ENCODE results near the gene NEK6.
"Not testable (repeated sequence)": the region's sequence is repeated elsewhere in the genome, so short reads cannot be mapped to it uniquely, and the experiment has no call there.

Gene NEK6

GRCh38 chr9:124228516-124228915 is 29.2 kb upstream of the NEK6 start:
- Histone ChIP-seq H3K4me1 (ENCODE audit: control insufficient read depth, insufficient read depth, low read length) (no peaks in the 10 kb centered on the region), H3K9me3 (ENCODE audit: control insufficient read depth, insufficient read depth, low read length) (no peaks in the 10 kb centered on the region), H3K4me3 (ENCODE audit: low read length) (no peak overlapping the region), H3K36me3 (ENCODE audit: control insufficient read depth, insufficient read depth, low read length) (no peaks in the 10 kb centered on the region), H3K27me3 (ENCODE audit: control insufficient read depth, insufficient read depth, low read length) (no peaks in the 10 kb centered on the region), H3K27ac (ENCODE audit: low read length) (no peak overlapping the region)
- no peak for DNase-seq (ENCODE audit: low read depth, low spot score)
- WGBS (ENCODE audit: insufficient coverage, insufficient read length): no CpG with 5 or more reads among the region's 2 CpGs

- Histone ChIP-seq H3K27ac (ENCODE audit: low read length) (no peak overlapping the region), H3K4me1 (ENCODE audit: control insufficient read depth, insufficient read depth, low read length) (no peaks in the 10 kb centered on the region), H3K9me3 (ENCODE audit: control insufficient read depth, insufficient read depth, low read length) (no peaks in the 10 kb centered on the region), H3K36me3 (ENCODE audit: control insufficient read depth, insufficient read depth, low read length) (no peaks in the 10 kb centered on the region), H3K4me3 (ENCODE audit: low read length) (no peak overlapping the region), H3K27me3 (ENCODE audit: control insufficient read depth, insufficient read depth, low read length) (no peaks in the 10 kb centered on the region)
- no peak for DNase-seq (ENCODE audit: low read depth, low spot score)
- no CpG with 5 or more reads among the region's 8 CpGs for WGBS (ENCODE audit: insufficient coverage, insufficient read length)
Measured at GRCh38 chr9:124231095-124231737, 26.5 kb upstream of the NEK6 start.

GRCh38 chr9:124238546-124239140 is 19.1 kb upstream of the NEK6 start:
- H3K4me3 ChIP-seq (ENCODE audit: low read length): no peak overlapping the region
- no peak for DNase-seq (ENCODE audit: low read depth, low spot score)
- H3K27me3 ChIP-seq (ENCODE audit: control insufficient read depth, insufficient read depth, low read length): no peaks in the 10 kb centered on the region
- WGBS (ENCODE audit: insufficient coverage, insufficient read length): no CpG with 5 or more reads among the region's 5 CpGs
- H3K27ac ChIP-seq (ENCODE audit: low read length): no peak overlapping the region
- no peaks in the 10 kb centered on the region for H3K9me3 ChIP-seq (ENCODE audit: control insufficient read depth, insufficient read depth, low read length)
- H3K36me3 ChIP-seq (ENCODE audit: control insufficient read depth, insufficient read depth, low read length): no peaks in the 10 kb centered on the region
- H3K4me1 ChIP-seq (ENCODE audit: control insufficient read depth, insufficient read depth, low read length): 0 out of 2 replicates have a peak, but pooled peaks cover 2% of the 10 kb centered on the region

GRCh38 chr9:124239249-124240073 is 18.3 kb upstream of the NEK6 start:
- Histone ChIP-seq H3K27ac (ENCODE audit: low read length) (no peak overlapping the region), H3K27me3 (ENCODE audit: control insufficient read depth, insufficient read depth, low read length) (no peaks in the 10 kb centered on the region), H3K36me3 (ENCODE audit: control insufficient read depth, insufficient read depth, low read length) (no peaks in the 10 kb centered on the region), H3K9me3 (ENCODE audit: control insufficient read depth, insufficient read depth, low read length) (no peaks in the 10 kb centered on the region), H3K4me1 (ENCODE audit: control insufficient read depth, insufficient read depth, low read length) (0 out of 2 replicates have a peak, but pooled peaks cover 2% of the 10 kb centered on the region), H3K4me3 (ENCODE audit: low read length) (no peak overlapping the region)
- no CpG with 5 or more reads among the region's 7 CpGs for WGBS (ENCODE audit: insufficient coverage, insufficient read length)
- DNase-seq (ENCODE audit: low read depth, low spot score): no peak

- no peak overlapping the region for H3K4me3 ChIP-seq (ENCODE audit: low read length)
- H3K4me1 ChIP-seq (ENCODE audit: control insufficient read depth, insufficient read depth, low read length): 0 out of 2 replicates have a peak, but pooled peaks cover 2% of the 10 kb centered on the region
- H3K9me3 ChIP-seq (ENCODE audit: control insufficient read depth, insufficient read depth, low read length): no peaks in the 10 kb centered on the region
- H3K27me3 ChIP-seq (ENCODE audit: control insufficient read depth, insufficient read depth, low read length): no peaks in the 10 kb centered on the region
- no peaks in the 10 kb centered on the region for H3K36me3 ChIP-seq (ENCODE audit: control insufficient read depth, insufficient read depth, low read length)
- DNase-seq (ENCODE audit: low read depth, low spot score): no peak
- H3K27ac ChIP-seq (ENCODE audit: low read length): no peak overlapping the region
- no CpG with 5 or more reads among the region's 24 CpGs for WGBS (ENCODE audit: insufficient coverage, insufficient read length)
Measured at GRCh38 chr9:124242331-124243194, 15.2 kb upstream of the NEK6 start.

- H3K27me3 ChIP-seq (ENCODE audit: control insufficient read depth, insufficient read depth, low read length); H3K36me3 ChIP-seq (ENCODE audit: control insufficient read depth, insufficient read depth, low read length); H3K27ac ChIP-seq (ENCODE audit: low read length); H3K4me3 ChIP-seq (ENCODE audit: low read length); DNase-seq (ENCODE audit: low read depth, low spot score); H3K9me3 ChIP-seq (ENCODE audit: control insufficient read depth, insufficient read depth, low read length); H3K4me1 ChIP-seq (ENCODE audit: control insufficient read depth, insufficient read depth, low read length): not testable (repeated sequence)
- no CpG with 5 or more reads among the region's 5 CpGs for WGBS (ENCODE audit: insufficient coverage, insufficient read length)
Measured at GRCh38 chr9:124247393-124247792, 10.4 kb upstream of the NEK6 start.

- DNase-seq (ENCODE audit: low read depth, low spot score): no peak
- Histone ChIP-seq H3K27ac (ENCODE audit: low read length) (no peak overlapping the region), H3K4me1 (ENCODE audit: control insufficient read depth, insufficient read depth, low read length) (no peaks in the 10 kb centered on the region), H3K4me3 (ENCODE audit: low read length) (no peak overlapping the region), H3K36me3 (ENCODE audit: control insufficient read depth, insufficient read depth, low read length) (no peaks in the 10 kb centered on the region), H3K9me3 (ENCODE audit: control insufficient read depth, insufficient read depth, low read length) (no peaks in the 10 kb centered on the region), H3K27me3 (ENCODE audit: control insufficient read depth, insufficient read depth, low read length) (no peaks in the 10 kb centered on the region)
- WGBS (ENCODE audit: insufficient coverage, insufficient read length): no CpG with 5 or more reads among the region's 3 CpGs
Measured at GRCh38 chr9:124248066-124248465, 9.7 kb upstream of the NEK6 start.

- H3K4me1 ChIP-seq (ENCODE audit: control insufficient read depth, insufficient read depth, low read length): no peaks in the 10 kb centered on the region
- no peak overlapping the region for H3K27ac ChIP-seq (ENCODE audit: low read length)
- no peak overlapping the region for H3K4me3 ChIP-seq (ENCODE audit: low read length)
- H3K9me3 ChIP-seq (ENCODE audit: control insufficient read depth, insufficient read depth, low read length): no peaks in the 10 kb centered on the region
- no peak for DNase-seq (ENCODE audit: low read depth, low spot score)
- no peaks in the 10 kb centered on the region for H3K36me3 ChIP-seq (ENCODE audit: control insufficient read depth, insufficient read depth, low read length)
- WGBS (ENCODE audit: insufficient coverage, insufficient read length): no CpG with 5 or more reads among the region's 4 CpGs
- H3K27me3 ChIP-seq (ENCODE audit: control insufficient read depth, insufficient read depth, low read length): no peaks in the 10 kb centered on the region
Measured at GRCh38 chr9:124248960-124249359, 8.8 kb upstream of the NEK6 start.

GRCh38 chr9:124251204-124251603 is 6.5 kb upstream of the NEK6 start:
- no CpG with 5 or more reads among the region's 4 CpGs for WGBS (ENCODE audit: insufficient coverage, insufficient read length)
- H3K36me3 ChIP-seq (ENCODE audit: control insufficient read depth, insufficient read depth, low read length): no peaks in the 10 kb centered on the region
- no peaks in the 10 kb centered on the region for H3K9me3 ChIP-seq (ENCODE audit: control insufficient read depth, insufficient read depth, low read length)
- H3K27ac ChIP-seq (ENCODE audit: low read length): no peak overlapping the region
- no peaks in the 10 kb centered on the region for H3K4me1 ChIP-seq (ENCODE audit: control insufficient read depth, insufficient read depth, low read length)
- no peak overlapping the region for H3K4me3 ChIP-seq (ENCODE audit: low read length)
- no peaks in the 10 kb centered on the region for H3K27me3 ChIP-seq (ENCODE audit: control insufficient read depth, insufficient read depth, low read length)
- no peak for DNase-seq (ENCODE audit: low read depth, low spot score)

Measured in iPS DF 6.9 (cell line).